ENCODE data around the gene IL19.

- no peak for TF ChIP-seq CTCF (IDR thresholded peaks at IDR 0.05; ENCODE audit: low read depth, low read length)
- TF ChIP-seq EZH2phosphoT487 (IDR thresholded peaks at IDR 0.05; ENCODE audit: low read depth): no peak
Observed at GRCh38 chr1:206748348-206749030, 22.1 kb upstream of the IL19 start.
